Heart right ventricle (tissue), 16 donors: ENCODE results near the gene ZNF319. TPM values are rescaled to one million over a fixed set of nuclear protein-coding genes. Genes with fewer than 3 reads are reported as not detected.

Experiments used
- ATAC-seq, 8 donors: fragments of 200-7000 bp; cut with Tn5 transposase; one replicate each; pipeline ENCODE4 v1.9.1; 2020; ENCODE audit warnings: mild to moderate bottlenecking in 8 of 8, moderate library complexity in 8 of 8, moderate number of reproducible peaks in 1 of 8
- DNase-seq, 2 donors: peaks; one replicate each; pipeline ENCODE4 v3.0.0-alpha.2; 2020
- H3K27ac ChIP-seq, 10 donors: fragments of 200-600 bp; sonication (generic) in 2 of 10; one replicate each; pipeline versions ENCODE4 v1.5.0 to v1.8.0; 2020 to 2022; ENCODE audit warnings: mild to moderate bottlenecking in 3 of 10
- H3K27me3 ChIP-seq, 7 donors: fragments of 200-600 bp; one replicate each; pipeline ENCODE4 v1.8.0; 2021 to 2022; ENCODE audit warnings: mild to moderate bottlenecking in 2 of 7
- H3K36me3 ChIP-seq, 9 donors: fragments of 200-600 bp; sonication (generic) in 1 of 9; one replicate each; pipeline versions ENCODE4 v1.5.0 to v1.8.0; 2020 to 2022; ENCODE audit warnings: mild to moderate bottlenecking in 2 of 9
- H3K4me1 ChIP-seq, 9 donors: fragments of 200-600 bp; sonication (generic) in 1 of 9; one replicate each; pipeline versions ENCODE4 v1.5.0 to v1.8.0; 2020 to 2022; ENCODE audit warnings: mild to moderate bottlenecking in 4 of 9
- H3K4me3 ChIP-seq, 10 donors: fragments of 200-600 bp; sonication (generic) in 2 of 10; one replicate each; pipeline versions ENCODE4 v1.5.0 to v1.8.0; 2020 to 2022; ENCODE audit warnings: mild to moderate bottlenecking in 7 of 10, moderate library complexity in 2 of 10
- H3K9me3 ChIP-seq, 11 donors: fragments of 200-600 bp in 10 of 11; sonication (generic) in 2 of 11; one replicate each; pipeline versions ENCODE4 v1.5.0 to v1.8.0; 2013 to 2022; ENCODE audit warnings: mild to moderate bottlenecking in 2 of 11, control low read depth in 1 of 11, moderate library complexity in 1 of 11
- CTCF ChIP-seq, 9 donors: fragments of 200-600 bp; sonication (generic) in 2 of 9; IDR thresholded peaks; one replicate each; pipeline versions ENCODE4 v1.5.0 to v1.8.0; 2021 to 2022; ENCODE audit warnings: antibody characterized with exemption in 9 of 9, mild to moderate bottlenecking in 5 of 9, moderate library complexity in 1 of 9
- WGBS, 2 donors: extraction: QIAGEN DNeasy Blood & Tissue Kit; methylation state at CpG; one replicate each; pipeline ENCODE4 v1.1.7; 2013; ENCODE audit warnings: inconsistent platforms in 1 of 2; 5-methylcytosine and 5-hydroxymethylcytosine counted together
- intact Hi-C, 10 donors: fragments of 100-400 bp; cut with DNase I; formaldehyde crosslinking; loops; one replicate each; pipeline versions ENCODE4 v1.11.1 to v1.14.2; 2022
- polyA plus RNA-seq, 2 donors: library from polyadenylated mRNA; stranded (reverse); fragments of 200-250 nt; gene quantifications; one replicate each; pipeline ENCODE4 v1.2.3, GENCODE V29; 2013
- total RNA-seq, 10 donors: library from RNA; stranded (reverse); fragmentation: NEBNext Ultra II Directional in 3 of 10; extraction: Animal tissue kit (Norgen Biotek cat#: 25700) in 3 of 10; gene quantifications; one replicate each; pipeline versions ENCODE4 v1.2.1 to v1.2.4, GENCODE V29; 2021 to 2023
- donor health status: Arrhythmogenic right ventricular cardiomyopathy.
- donor health status: ischemic (EF 13 %, LVEDD 7.1; RV severe dilation, severe dysfunction).
- donor health status: healthy with polysubstance abuse.
- donor health status: DM: no; HTN: yes; CAD: no.
- donor health status: DM: no; HTN: no; CAD: no.
- donor health status: ischemic (EF 25% LVEDD 6.9; RV normal size, moderate dysfunction).
- donor health status: ischemic (EF 25% LVEDD 5.7; RV mildly dilated, moderate dysfunction).
- donor health status: healthy.
- donor health status: DM: yes; HTN: yes; CAD: no.
- donor health status: Ischemic cardiomyopathy.
- donor health status: ischemic (EF 35%, LVEDD 5.7; RV mildly dilated, moderate dysfunction).
- donor health status: nonischemic (EF 11% LVEDD 7.7; RV severe dilation, severe dysfunction).
- donor health status: DM: yes; HTN: yes; CAD: no.
- donor health status: PGD.
- donor health status: ischemic (EF 29% LVEDD 5.4; RV normal size, mild dysfunction).
- donor health status: nonischemic (EF 23%, LVEDD 6.1; RV moderate dilation, normal function).

The ZNF319 gene
- total and polyA plus RNA-seq, 12 donors, result 3.5 to 11.3 (median 7.5) TPM

- Histone ChIP-seq H3K27me3 (peaks cover 0 to 13% (median 0%) of the 10 kb centered on the region in 7 donors), H3K4me1 (peaks cover 6 to 24% (median 15%) of the 10 kb centered on the region in 9 donors), H3K27ac (peak overlapping the region in 1 of 10 donors; percentile 23), H3K4me3 (peak overlapping the region; percentile 19 to 65 (median 55)), H3K9me3 (no peaks in the 10 kb centered on the region), H3K36me3 (no peaks in the 10 kb centered on the region)
- intact Hi-C loops, result loop anchor here in 2 of 10 donors (5.0 kb wide), 2 partner anchors 68 to 228 kb away; no protein-coding TSS in a partner anchor
- no peak for DNase-seq
- 14 to 22% methylated on average over 59 to 62 of the region's 62 CpGs for whole genome bisulfite sequencing, 2 donors
- TF ChIP-seq CTCF (IDR thresholded peaks at IDR 0.05), result no peak
- ATAC-seq, result peak; percentile 24 to 59 (median 46)
These were observed 15.0 kb downstream of the ZNF319 start for GRCh38 chr16:57985204-57986181.

GRCh38 chr16:57984443-57985203, 15.8 kb downstream of the ZNF319 start:
- WGBS, 2 donors, result 7 to 10% methylated on average over 64 of the region's 64 CpGs
- peak; percentile 84 to 92 (median 90) for ATAC-seq
- TF ChIP-seq CTCF (IDR thresholded peaks at IDR 0.05), result no peak
- Histone ChIP-seq H3K27ac (no peak overlapping the region), H3K9me3 (no peaks in the 10 kb centered on the region), H3K4me3 (peak overlapping the region; percentile 19 to 65 (median 55)), H3K36me3 (no peaks in the 10 kb centered on the region), H3K4me1 (peaks cover 6 to 24% (median 15%) of the 10 kb centered on the region in 9 donors), H3K27me3 (peaks cover 0 to 13% (median 0%) of the 10 kb centered on the region in 7 donors)
- intact Hi-C loops, result loop anchor here in 2 of 10 donors (5.0 kb wide), 2 partner anchors 67 to 227 kb away; no protein-coding TSS in a partner anchor
- DNase-seq, result peak; percentile 67 to 87

- no peak overlapping the region for H3K27ac ChIP-seq
- no peak for TF ChIP-seq CTCF (IDR thresholded peaks at IDR 0.05)
- H3K4me3 ChIP-seq, result no peak overlapping the region
- no peaks in the 10 kb centered on the region for H3K36me3 ChIP-seq
- ATAC-seq, result no peak
- H3K4me1 ChIP-seq, result peaks cover 6 to 16% (median 15%) of the 10 kb centered on the region in 9 donors
- peaks cover 0 to 13% (median 0%) of the 10 kb centered on the region in 7 donors for H3K27me3 ChIP-seq
- WGBS, 2 donors, result 78 to 86% methylated on average over 5 of the region's 5 CpGs
- no peak for DNase-seq
- intact Hi-C loops, result no loop called here
- no peaks in the 10 kb centered on the region for H3K9me3 ChIP-seq
These were observed 18.1 kb downstream of the ZNF319 start for GRCh38 chr16:57982385-57982784.

GRCh38 chr16:57981636-57982035, 18.8 kb downstream of the ZNF319 start:
- WGBS, 2 donors, result 92 to 93% methylated on average over 7 of the region's 7 CpGs
- ATAC-seq (no peak), DNase-seq (no peak)
- peaks cover 6 to 16% (median 15%) of the 10 kb centered on the region in 9 donors for H3K4me1 ChIP-seq
- H3K27me3 ChIP-seq, result peaks cover 0 to 13% (median 0%) of the 10 kb centered on the region in 7 donors
- H3K36me3 ChIP-seq, result no peaks in the 10 kb centered on the region
- intact Hi-C loops, result no loop called here
- no peaks in the 10 kb centered on the region for H3K9me3 ChIP-seq
- no peak overlapping the region for H3K4me3 ChIP-seq
- no peak for TF ChIP-seq CTCF (IDR thresholded peaks at IDR 0.05)
- no peak overlapping the region for H3K27ac ChIP-seq
